ENCODE data around the gene DGLUCY. TPM values are rescaled to one million over a fixed set of nuclear protein-coding genes. Genes with fewer than 3 reads are reported as not detected.

The DGLUCY gene
- total RNA-seq, 1 experiment from 2014 or later = 67.0 TPM

GRCh38 chr14:91205459-91205858 is 91.6 kb downstream of the DGLUCY start:
- POLR2A ChIA-PET = no interaction called here
- Histone ChIP-seq H3K79me2 (ENCODE audit: insufficient read depth, low read length) (no peaks in the 10 kb centered on the region), H3K4me3 (replicated peaks in 1 of 2; ENCODE audit: low read depth in 1 of 2, low read length in 2 of 2) (no peak overlapping the region), H3K9me2 (ENCODE audit: insufficient read depth) (no peaks in the 10 kb centered on the region), H3K9ac (ENCODE audit: low read length) (no peak overlapping the region), H2AFZ (ENCODE audit: low read depth, low read length, poor library complexity, severe bottlenecking) (no peak overlapping the region), H3K36me3 (ENCODE audit: control insufficient read depth in 1 of 2, insufficient read depth in 2 of 2, low read length in 2 of 2) (peaks cover 20 to 47% of the 10 kb centered on the region in 2 experiments; a peak in 3 of 4 replicates), H3K27me3 (ENCODE audit: insufficient read depth, low read length) (no peaks in the 10 kb centered on the region), H3K27ac (ENCODE audit: low read depth, low read length) (no peak overlapping the region), H3K9me3 (ENCODE audit: control insufficient read depth in 1 of 2, insufficient read depth in 1 of 2, low read depth in 1 of 2, low read length in 2 of 2) (peaks cover 1 to 6% of the 10 kb centered on the region in 2 experiments; a peak in 2 of 4 replicates), H3K4me1 (ENCODE audit: control insufficient read depth in 1 of 2, insufficient read depth in 2 of 2, low read length in 2 of 2) (no peaks in the 10 kb centered on the region), H3K4me2 (ENCODE audit: low read length) (no peak overlapping the region), H4K20me1 (ENCODE audit: insufficient read depth) (no peaks in the 10 kb centered on the region)
- BruUV-seq (replicated peaks) = no TSS peak
- no peak for DNase-seq (ENCODE audit: low read depth, low spot score)
- RAD21 ChIA-PET (ENCODE audit: low non-redundant PET in 1 of 2, low total read pairs in 2 of 2, uncharacterized antibody in 2 of 2, unreplicated experiment in 2 of 2) = no interaction called here
- ATAC-seq = no peak
- CTCF ChIA-PET = no interaction called here
- TF ChIP-seq SP1 (IDR thresholded peaks at IDR 0.05; ENCODE audit: low read depth) (no peak), TCF7L2 (IDR thresholded peaks at IDR 0.05; ENCODE audit: borderline replicate concordance, extremely low read depth, insufficient read depth, insufficient read length) (no peak), CBX3 (IDR thresholded peaks at IDR 0.05; ENCODE audit: low read depth) (no peak), ELF1 (IDR thresholded peaks at IDR 0.05; ENCODE audit: borderline replicate concordance, low read depth) (no peak), POLR2AphosphoS5 (IDR thresholded peaks at IDR 0.05; ENCODE audit: low read depth, low read length) (no peak), EZH2 (IDR thresholded peaks at IDR 0.05) (no peak), SRF (IDR thresholded peaks at IDR 0.05; ENCODE audit: low read depth) (no peak), RAD21 (IDR thresholded peaks at IDR 0.05; ENCODE audit: low read depth) (no peak)
- TF ChIP-seq, protein P1, sequence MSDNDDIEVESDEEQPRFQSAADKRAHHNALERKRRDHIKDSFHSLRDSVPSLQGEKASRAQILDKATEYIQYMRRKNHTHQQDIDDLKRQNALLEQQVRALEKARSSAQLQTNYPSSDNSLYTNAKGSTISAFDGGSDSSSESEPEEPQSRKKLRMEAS (IDR thresholded peaks at IDR 0.05) = no peak
- TF ChIP-seq, protein P2, sequence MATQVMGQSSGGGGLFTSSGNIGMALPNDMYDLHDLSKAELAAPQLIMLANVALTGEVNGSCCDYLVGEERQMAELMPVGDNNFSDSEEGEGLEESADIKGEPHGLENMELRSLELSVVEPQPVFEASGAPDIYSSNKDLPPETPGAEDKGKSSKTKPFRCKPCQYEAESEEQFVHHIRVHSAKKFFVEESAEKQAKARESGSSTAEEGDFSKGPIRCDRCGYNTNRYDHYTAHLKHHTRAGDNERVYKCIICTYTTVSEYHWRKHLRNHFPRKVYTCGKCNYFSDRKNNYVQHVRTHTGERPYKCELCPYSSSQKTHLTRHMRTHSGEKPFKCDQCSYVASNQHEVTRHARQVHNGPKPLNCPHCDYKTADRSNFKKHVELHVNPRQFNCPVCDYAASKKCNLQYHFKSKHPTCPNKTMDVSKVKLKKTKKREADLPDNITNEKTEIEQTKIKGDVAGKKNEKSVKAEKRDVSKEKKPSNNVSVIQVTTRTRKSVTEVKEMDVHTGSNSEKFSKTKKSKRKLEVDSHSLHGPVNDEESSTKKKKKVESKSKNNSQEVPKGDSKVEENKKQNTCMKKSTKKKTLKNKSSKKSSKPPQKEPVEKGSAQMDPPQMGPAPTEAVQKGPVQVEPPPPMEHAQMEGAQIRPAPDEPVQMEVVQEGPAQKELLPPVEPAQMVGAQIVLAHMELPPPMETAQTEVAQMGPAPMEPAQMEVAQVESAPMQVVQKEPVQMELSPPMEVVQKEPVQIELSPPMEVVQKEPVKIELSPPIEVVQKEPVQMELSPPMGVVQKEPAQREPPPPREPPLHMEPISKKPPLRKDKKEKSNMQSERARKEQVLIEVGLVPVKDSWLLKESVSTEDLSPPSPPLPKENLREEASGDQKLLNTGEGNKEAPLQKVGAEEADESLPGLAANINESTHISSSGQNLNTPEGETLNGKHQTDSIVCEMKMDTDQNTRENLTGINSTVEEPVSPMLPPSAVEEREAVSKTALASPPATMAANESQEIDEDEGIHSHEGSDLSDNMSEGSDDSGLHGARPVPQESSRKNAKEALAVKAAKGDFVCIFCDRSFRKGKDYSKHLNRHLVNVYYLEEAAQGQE (IDR thresholded peaks at IDR 0.05; ENCODE audit: low read depth) = no peak
- intact Hi-C loops (cut with micrococcal nuclease) = no loop called here
